ENCODE measurements around the gene ZNF670.
"Not testable (repeated sequence)": the region's sequence is repeated elsewhere in the genome, so short reads cannot be mapped to it uniquely, and the experiment has no call there.

The ZNF670 gene

DNA sequence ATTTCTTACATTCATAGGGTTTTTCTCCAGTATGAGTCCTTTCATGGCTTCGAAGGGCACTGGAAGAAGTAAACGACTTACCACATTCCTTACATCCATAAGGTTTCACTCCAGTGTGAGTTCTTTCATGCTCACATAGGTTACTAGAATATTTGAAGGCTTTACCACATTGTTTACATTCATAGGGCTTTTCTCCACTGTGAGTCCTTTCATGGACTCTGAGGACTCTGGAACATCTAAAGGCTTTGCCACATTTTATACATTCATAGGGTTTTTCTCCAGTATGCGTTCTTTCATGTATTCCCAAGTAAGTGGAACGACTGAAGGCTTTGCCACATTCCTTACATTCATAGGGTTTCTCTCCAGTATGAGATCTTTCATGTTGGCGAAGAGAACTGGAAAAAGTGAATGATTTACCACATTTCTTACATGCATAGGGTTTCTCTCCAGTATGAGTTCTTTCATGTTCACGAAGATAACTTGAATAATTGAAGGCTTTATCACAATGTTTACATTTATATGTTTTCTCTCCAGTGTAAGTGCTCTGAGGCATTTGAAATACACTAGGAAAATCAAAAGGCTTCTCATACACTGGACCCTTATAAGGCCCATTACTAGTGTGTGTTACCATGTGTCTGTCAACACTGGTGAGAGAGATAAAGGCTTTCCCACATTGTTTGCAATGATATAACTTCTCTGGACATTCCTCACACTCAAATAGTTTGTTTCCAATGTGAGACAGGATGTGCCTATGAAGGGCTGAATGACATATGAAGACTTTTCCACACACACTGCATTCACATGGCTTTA, 40.9 kb downstream of the ZNF670 start:
- no peak for DNase-seq

DNA sequence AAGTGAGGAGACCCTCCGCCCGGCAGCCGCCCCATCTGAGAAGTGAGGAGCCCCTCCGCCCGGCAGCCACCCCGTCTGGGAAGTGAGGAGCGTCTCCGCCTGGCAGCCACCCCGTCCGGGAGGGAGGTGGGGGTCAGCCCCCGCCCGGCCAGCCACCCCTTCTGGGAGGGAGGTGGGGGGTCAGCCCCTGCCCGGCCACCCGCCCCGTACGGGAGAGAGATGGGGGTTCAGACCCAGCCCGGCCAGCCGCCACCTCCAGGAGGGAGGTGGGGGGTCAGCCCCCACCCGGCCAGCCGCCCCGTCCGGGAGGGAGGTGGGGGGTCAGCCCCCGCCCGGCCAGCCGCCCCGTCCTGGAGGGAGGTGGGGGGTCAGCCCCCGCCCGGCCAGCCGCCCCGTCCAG, 46.3 kb downstream of the ZNF670 start:
- not testable (repeated sequence) for DNase-seq
